GM18907 (cell line): Measurements from ENCODE around the gene C3orf18.

Experiments
- ATAC-seq: cut with Tn5 transposase; IDR thresholded peaks from one replicate; pipeline ENCODE4 v1.9.1; 2021; ENCODE audit warnings: mild to moderate bottlenecking, moderate library complexity; ENCODE audit not compliant: unreplicated experiment

The C3orf18 gene

GRCh38 chr3:50604110-50604621, 36.6 kb upstream of the C3orf18 start:
- ATAC-seq: no peak

GRCh38 chr3:50603261-50604109, 35.9 kb upstream of the C3orf18 start:
- no peak for ATAC-seq

GRCh38 chr3:50602595-50603191, 35.1 kb upstream of the C3orf18 start:
- no peak for ATAC-seq

- ATAC-seq: peak; percentile 77
Observed at GRCh38 chr3:50600841-50601591, 33.5 kb upstream of the C3orf18 start.

- no peak for ATAC-seq
Observed at GRCh38 chr3:50600141-50600753, 32.7 kb upstream of the C3orf18 start.

GRCh38 chr3:50599716-50600118, 32.2 kb upstream of the C3orf18 start:
- ATAC-seq: no peak

GRCh38 chr3:50599115-50599715, 31.7 kb upstream of the C3orf18 start:
- no peak for ATAC-seq

- no peak for ATAC-seq
Observed at GRCh38 chr3:50594253-50594785, 26.8 kb upstream of the C3orf18 start.

- no peak for ATAC-seq
Observed at GRCh38 chr3:50592568-50592967, 25.0 kb upstream of the C3orf18 start.

- no peak for ATAC-seq
Observed at GRCh38 chr3:50591196-50591741, 23.7 kb upstream of the C3orf18 start.

GRCh38 chr3:50588759-50589433, 21.3 kb upstream of the C3orf18 start:
- ATAC-seq: no peak

GRCh38 chr3:50587806-50588758, 20.5 kb upstream of the C3orf18 start:
- ATAC-seq: no peak

GRCh38 chr3:50587373-50587772, 19.8 kb upstream of the C3orf18 start:
- ATAC-seq: no peak

GRCh38 chr3:50586763-50587070, 19.2 kb upstream of the C3orf18 start:
- ATAC-seq: no peak

- no peak for ATAC-seq
Observed at GRCh38 chr3:50585919-50586762, 18.6 kb upstream of the C3orf18 start.

GRCh38 chr3:50584391-50584790, 16.8 kb upstream of the C3orf18 start:
- ATAC-seq: no peak

GRCh38 chr3:50583897-50584296, 16.4 kb upstream of the C3orf18 start:
- no peak for ATAC-seq

GRCh38 chr3:50582083-50582482, 14.5 kb upstream of the C3orf18 start:
- ATAC-seq: no peak
